ENCODE data around the gene DPCD. TPM values are rescaled to one million over a fixed set of nuclear protein-coding genes. Genes with fewer than 3 reads are reported as not detected.

DPCD gene
- total and polyA plus RNA-seq, 9 donors = 12.9 to 48.3 (median 19.8) TPM

DNA sequence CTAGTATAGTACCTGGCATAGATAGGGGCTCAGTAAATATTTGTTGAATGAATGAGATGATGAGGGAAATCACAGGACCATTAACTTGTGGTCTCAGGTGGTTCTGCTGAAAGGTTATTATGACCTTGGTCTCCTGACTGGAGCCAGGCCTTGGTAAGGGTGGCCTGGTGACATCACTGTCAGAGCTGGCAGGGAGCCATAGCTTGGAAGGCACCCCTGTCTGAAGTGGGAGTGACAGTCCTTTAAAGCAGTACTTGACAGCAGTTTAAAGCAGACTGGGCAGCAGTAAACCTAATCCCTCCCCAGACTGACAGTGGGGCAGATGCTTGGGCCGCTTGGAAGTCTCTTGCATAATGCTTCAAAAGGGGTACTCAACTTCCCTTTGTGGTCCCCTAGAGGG, 13.4 kb downstream of the DPCD start:
- Histone ChIP-seq H3K27ac (no peak overlapping the region), H3K4me1 (ENCODE audit: insufficient read depth) (no peaks in the 10 kb centered on the region), H3K9me3 (no peaks in the 10 kb centered on the region), H3K27me3 (no peaks in the 10 kb centered on the region), H3K36me3 (no peaks in the 10 kb centered on the region), H3K4me3 (no peak overlapping the region)
- 86 to 97% (median 93%) methylated on average over 1 of the region's 1 CpG for WGBS, 3 donors
- TF ChIP-seq EP300 (IDR thresholded peaks at IDR 0.05) = no peak
- no peak for TF ChIP-seq POLR2A (IDR thresholded peaks at IDR 0.05)
- TF ChIP-seq, protein P1, sequence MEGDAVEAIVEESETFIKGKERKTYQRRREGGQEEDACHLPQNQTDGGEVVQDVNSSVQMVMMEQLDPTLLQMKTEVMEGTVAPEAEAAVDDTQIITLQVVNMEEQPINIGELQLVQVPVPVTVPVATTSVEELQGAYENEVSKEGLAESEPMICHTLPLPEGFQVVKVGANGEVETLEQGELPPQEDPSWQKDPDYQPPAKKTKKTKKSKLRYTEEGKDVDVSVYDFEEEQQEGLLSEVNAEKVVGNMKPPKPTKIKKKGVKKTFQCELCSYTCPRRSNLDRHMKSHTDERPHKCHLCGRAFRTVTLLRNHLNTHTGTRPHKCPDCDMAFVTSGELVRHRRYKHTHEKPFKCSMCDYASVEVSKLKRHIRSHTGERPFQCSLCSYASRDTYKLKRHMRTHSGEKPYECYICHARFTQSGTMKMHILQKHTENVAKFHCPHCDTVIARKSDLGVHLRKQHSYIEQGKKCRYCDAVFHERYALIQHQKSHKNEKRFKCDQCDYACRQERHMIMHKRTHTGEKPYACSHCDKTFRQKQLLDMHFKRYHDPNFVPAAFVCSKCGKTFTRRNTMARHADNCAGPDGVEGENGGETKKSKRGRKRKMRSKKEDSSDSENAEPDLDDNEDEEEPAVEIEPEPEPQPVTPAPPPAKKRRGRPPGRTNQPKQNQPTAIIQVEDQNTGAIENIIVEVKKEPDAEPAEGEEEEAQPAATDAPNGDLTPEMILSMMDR (IDR thresholded peaks at IDR 0.05) = no peak
- intact Hi-C loops (cut with DNase I) = loop anchor here (5.0 to 10.0 kb wide), 4 partner anchors 173 to 413 kb away; partner anchors contain the start of genes FGF8 (in 3 of the 4) and NPM3 (in 1 of the 4)
- DNase-seq = no peak

DNA sequence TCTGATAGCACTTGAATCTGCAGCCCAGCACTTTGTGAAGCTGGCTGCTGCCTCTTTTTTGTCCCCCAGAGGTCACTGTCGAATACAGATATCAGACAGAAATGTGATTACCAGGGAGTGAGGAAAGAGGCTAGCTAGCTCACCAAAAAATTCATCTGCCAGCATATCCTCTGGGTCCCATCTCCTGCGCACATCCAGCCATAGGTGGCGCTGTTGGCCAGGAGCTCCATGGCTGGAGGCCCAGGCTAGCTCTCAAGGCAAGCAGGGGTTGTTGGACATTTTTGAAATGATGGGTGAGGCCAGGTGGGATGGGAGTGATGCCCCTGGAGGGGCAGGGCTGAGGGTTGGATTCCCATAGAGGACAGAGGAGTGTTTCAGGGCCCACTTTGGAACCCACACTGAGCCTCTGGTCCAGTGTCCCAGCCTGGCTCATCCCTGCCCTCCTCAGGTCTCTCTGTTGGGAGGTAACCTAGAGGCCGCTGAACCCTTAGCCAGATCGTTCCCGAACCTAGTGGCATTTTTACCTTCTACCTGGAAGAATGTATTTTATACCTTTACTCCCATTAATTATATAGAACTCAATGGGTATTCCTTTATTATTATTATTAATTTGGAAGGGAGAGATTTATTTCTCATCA, 14.8 kb downstream of the DPCD start:
- WGBS, 3 donors = 41 to 47% (median 43%) methylated on average over 6 of the region's 6 CpGs
- H3K4me3 ChIP-seq = no peak overlapping the region
- intact Hi-C loops (cut with DNase I) = loop anchor here (5.0 to 10.0 kb wide), 4 partner anchors 172 to 412 kb away; partner anchors contain the start of genes FGF8 (in 3 of the 4) and NPM3 (in 1 of the 4)
- no peaks in the 10 kb centered on the region for H3K36me3 ChIP-seq
- H3K9me3 ChIP-seq = no peaks in the 10 kb centered on the region
- TF ChIP-seq POLR2A (IDR thresholded peaks at IDR 0.05) = no peak
- TF ChIP-seq, protein P1 (IDR thresholded peaks at IDR 0.05) = peak; percentile 56 to 67 (median 63)
- peak; percentile 57 to 80 (median 70) for DNase-seq
- no peaks in the 10 kb centered on the region for H3K27me3 ChIP-seq
- H3K4me1 ChIP-seq (ENCODE audit: insufficient read depth) = no peaks in the 10 kb centered on the region
- no peak overlapping the region for H3K27ac ChIP-seq

DNA sequence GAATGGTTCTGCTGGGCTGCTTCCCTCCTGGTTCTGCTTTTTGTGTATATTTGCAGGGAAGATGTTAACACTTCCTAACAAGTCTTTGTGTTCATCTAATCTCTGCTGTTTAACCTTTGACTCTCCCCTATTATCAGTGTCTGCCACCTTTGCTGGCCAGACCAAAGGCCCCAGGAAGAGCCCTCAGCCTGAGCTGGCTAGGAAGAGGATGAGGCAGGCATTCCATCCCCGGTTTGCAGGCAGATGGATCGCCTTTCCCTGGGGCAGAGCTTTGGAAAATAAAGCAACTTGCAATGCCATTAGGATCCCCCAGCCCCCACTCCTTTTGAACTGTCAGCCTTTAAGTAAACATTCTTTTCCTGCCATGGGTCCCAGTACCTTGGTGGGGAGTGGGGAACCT, 19.0 kb downstream of the DPCD start:
- Histone ChIP-seq H3K27ac (no peak overlapping the region), H3K4me1 (ENCODE audit: insufficient read depth) (no peaks in the 10 kb centered on the region), H3K27me3 (no peaks in the 10 kb centered on the region), H3K4me3 (no peak overlapping the region), H3K36me3 (peaks cover 2% of the 10 kb centered on the region), H3K9me3 (no peaks in the 10 kb centered on the region)
- WGBS, 3 donors = 32 to 43% (median 34%) methylated on average over 2 of the region's 2 CpGs
- intact Hi-C loops (cut with DNase I) = loop anchor here in 3 of 4 donors (10.0 kb wide), 3 partner anchors 168 to 408 kb away; partner anchors contain the start of genes FGF8 (in 2 of the 3) and NPM3 (in 1 of the 3)
- DNase-seq = no peak
- no peak for TF ChIP-seq POLR2A (IDR thresholded peaks at IDR 0.05)
- TF ChIP-seq EP300 (IDR thresholded peaks at IDR 0.05) = no peak
- TF ChIP-seq, protein P1 (IDR thresholded peaks at IDR 0.05) = no peak

DNA sequence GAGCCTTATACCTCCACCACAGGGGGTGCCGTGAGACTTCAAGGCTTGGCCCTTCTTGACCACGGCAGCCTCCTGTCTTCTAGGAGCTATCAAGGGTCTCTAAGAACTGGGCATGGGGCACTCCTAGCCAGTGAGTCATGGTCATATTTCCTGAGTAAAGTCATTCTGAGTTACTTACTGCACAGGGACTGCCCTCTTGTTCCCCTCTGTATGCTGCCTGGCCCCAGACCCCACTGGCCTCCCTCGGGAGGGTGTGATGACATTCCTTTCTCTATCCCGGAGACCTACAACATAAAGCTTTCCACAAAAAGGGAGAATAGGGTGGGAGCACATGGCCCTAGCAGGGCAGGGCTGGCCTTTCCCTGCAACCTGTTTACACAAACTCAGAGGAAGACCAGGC, 21.4 kb downstream of the DPCD start:
- H3K27me3 ChIP-seq = no peaks in the 10 kb centered on the region
- TF ChIP-seq POLR2A (IDR thresholded peaks at IDR 0.05) = no peak
- TF ChIP-seq EP300 (IDR thresholded peaks at IDR 0.05) = no peak
- TF ChIP-seq, protein P1 (IDR thresholded peaks at IDR 0.05) = no peak
- no peak for DNase-seq
- H3K27ac ChIP-seq = no peak overlapping the region
- peaks cover 2% of the 10 kb centered on the region for H3K36me3 ChIP-seq
- no peak overlapping the region for H3K4me3 ChIP-seq
- H3K9me3 ChIP-seq = no peaks in the 10 kb centered on the region
- intact Hi-C loops (cut with DNase I) = loop anchor here in 3 of 4 donors (10.0 kb wide), 3 partner anchors 165 to 405 kb away; partner anchors contain the start of genes FGF8 (in 2 of the 3) and NPM3 (in 1 of the 3)
- H3K4me1 ChIP-seq (ENCODE audit: insufficient read depth) = no peaks in the 10 kb centered on the region
- 65 to 88% (median 80%) methylated on average over 4 of the region's 4 CpGs for WGBS, 3 donors

All from ovary (tissue), 9 donors.